ENCODE measurements around the gene APAF1.
"Not testable (repeated sequence)": the region's sequence is repeated elsewhere in the genome, so short reads cannot be mapped to it uniquely, and the experiment has no call there.

The APAF1 gene

GRCh38 chr12:98644712-98645571 lies at the start of gene APAF1, which contains the start of gene IKBIP:
Gene APAF1, plus strand, starts transcription at chr12:98645290. Its CDS starts 3,070 bp downstream, at chr12:98648360.
Gene IKBIP, minus strand, starts transcription at chr12:98644788. Its CDS starts 87 bp downstream, at chr12:98644701.
- TF ChIP-seq CTCF (IDR thresholded peaks at IDR 0.05; ENCODE audit: insufficient read depth, low read depth, low read length, missing control alignments): no peak
- DNase-seq (ENCODE audit: low read depth): peak; percentile 97
- peak within 1 kb of the TSS; percentile 97 for H3K4me3 ChIP-seq (ENCODE audit: low read depth, low read length)

DNA sequence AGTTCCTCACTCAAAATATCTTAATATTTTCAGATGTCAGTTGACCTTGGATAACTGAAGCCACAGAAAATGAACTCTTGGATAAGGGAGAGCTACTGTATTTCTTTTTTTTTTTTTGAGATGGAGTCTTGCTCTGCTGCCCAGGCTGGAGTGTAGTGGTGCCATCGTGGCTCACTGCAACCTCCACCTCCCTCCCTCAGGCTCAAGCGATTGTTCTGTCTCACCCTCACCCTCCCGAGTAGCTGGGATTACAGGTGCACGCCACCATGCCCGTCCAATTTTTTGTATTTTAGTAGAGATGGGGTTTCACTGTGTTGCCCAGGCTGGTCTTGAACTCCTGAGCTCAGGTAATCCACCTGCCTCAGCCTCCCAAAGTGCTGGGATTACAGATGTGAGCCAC lies 47.8 kb upstream of the APAF1 start:
- H3K4me3 ChIP-seq (ENCODE audit: low read depth, low read length); DNase-seq (ENCODE audit: low read depth): not testable (repeated sequence)

DNA sequence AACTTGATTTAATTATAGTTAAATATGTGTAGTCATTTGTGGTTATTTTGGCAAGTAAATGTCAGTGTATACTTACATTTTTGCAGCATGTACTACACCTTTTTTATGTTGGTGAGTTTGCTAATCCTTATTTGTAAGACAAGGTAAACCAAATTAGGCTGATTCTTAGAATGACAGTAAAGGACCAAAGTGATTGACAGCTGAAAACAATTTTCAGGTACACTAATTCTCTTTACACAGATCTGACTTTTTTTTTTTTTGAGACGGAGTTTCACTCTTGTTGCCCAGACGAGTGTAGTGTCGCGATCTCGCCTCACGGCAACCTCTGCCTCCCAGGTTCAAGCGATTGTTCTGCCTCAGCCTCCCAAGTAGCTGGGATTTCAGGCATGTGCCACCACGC lies 43.2 kb upstream of the APAF1 start:
- no peak overlapping the region for H3K4me3 ChIP-seq (ENCODE audit: low read depth, low read length)
- TF ChIP-seq CTCF (IDR thresholded peaks at IDR 0.05; ENCODE audit: insufficient read depth, low read depth, low read length, missing control alignments): no peak

DNA sequence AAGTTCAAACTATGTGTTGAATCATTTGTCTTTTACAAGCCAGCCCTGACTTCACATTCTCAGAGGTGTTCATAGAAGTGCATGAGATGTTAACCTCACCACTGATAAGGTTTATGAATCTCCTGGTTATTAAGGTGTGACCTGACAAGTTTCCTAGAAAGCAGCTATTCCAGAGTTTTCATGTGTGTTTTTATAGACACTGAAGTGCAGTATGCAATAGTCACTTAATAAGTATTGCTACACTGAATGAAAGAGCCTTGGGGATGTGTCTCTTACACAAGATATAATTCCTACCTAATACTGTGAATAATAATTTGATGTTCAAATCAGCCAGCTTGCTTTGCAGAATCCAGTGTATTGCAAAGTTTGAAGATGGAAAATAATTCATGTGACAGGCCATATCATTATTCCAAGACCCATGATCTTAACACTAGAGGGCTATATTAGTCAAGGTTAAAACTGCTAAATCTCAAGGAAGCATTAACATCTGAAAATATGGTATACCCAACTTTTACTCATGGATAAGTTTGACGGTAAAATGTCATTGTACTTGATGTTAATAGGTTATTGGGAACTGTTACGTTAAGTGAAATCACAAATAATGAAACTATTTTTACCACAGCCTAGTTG lies 38.6 kb upstream of the APAF1 start:
- DNase-seq (ENCODE audit: low read depth): no peak

More for the DNA sequence above, 43.2 kb upstream of the APAF1 start:
- no peak for DNase-seq (ENCODE audit: low read depth)

GRCh38 chr12:98610596-98610995 lies 34.5 kb upstream of the APAF1 start:
- H3K4me3 ChIP-seq (ENCODE audit: low read depth, low read length): no peak overlapping the region
- no peak for DNase-seq (ENCODE audit: low read depth)
- TF ChIP-seq CTCF (IDR thresholded peaks at IDR 0.05; ENCODE audit: insufficient read depth, low read depth, low read length, missing control alignments): no peak

More for the DNA sequence above, 38.6 kb upstream of the APAF1 start:
- no peak for TF ChIP-seq CTCF (IDR thresholded peaks at IDR 0.05; ENCODE audit: insufficient read depth, low read depth, low read length, missing control alignments)
- H3K4me3 ChIP-seq (ENCODE audit: low read depth, low read length): no peak overlapping the region

DNA sequence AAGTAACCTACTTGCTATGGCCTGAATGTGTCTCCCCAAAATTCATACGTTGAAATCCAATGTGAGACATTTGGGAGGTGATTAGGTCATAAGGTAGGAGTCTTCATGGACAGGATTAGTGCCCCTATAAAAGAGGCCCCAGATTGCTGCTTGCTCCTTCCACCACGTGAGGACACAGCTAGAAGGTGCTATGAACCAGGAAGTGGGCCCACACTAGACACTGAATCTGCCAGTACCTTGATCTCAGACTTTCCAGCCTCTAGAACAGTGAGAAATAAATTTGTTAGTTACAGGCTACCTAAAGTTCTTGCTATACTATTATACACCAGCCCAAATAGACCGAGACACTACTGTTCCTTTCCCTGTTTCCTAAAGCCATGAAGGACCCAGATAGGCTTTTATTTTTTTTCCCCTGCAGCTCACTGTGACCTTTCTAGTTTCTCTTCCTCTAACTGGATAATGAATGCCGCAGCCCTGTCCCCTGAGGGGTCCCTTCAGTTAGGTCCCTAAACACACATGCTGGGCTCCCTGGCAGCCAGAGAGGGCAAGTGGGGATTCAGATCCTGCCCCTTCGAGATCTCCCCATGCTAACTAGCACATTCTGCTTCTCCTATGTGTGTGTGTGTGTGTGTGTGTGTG lies 32.3 kb upstream of the APAF1 start:
- no peak for TF ChIP-seq CTCF (IDR thresholded peaks at IDR 0.05; ENCODE audit: insufficient read depth, low read depth, low read length, missing control alignments)
- no peak overlapping the region for H3K4me3 ChIP-seq (ENCODE audit: low read depth, low read length)
- DNase-seq (ENCODE audit: low read depth): peak; percentile 45

DNA sequence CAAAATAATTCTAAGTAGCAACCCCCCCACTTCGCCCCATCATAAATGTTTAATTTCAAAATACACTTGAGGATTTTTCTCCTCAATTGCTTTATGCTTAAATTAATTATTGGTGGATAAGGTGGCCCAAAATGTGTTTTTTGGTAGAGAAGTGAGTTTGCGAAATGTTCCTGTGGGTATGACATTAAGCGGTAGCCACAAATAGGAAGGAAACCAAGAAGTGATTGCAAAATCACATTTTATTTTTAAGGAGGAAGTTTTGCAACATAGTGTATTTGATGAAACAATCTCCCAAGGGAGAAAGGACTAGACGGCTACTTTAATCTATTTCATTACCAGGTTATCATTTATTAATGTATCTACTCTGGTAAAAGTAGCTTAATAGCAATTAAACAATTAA lies 26.1 kb upstream of the APAF1 start:
- no peak for DNase-seq (ENCODE audit: low read depth)
- no peak overlapping the region for H3K4me3 ChIP-seq (ENCODE audit: low read depth, low read length)
- no peak for TF ChIP-seq CTCF (IDR thresholded peaks at IDR 0.05; ENCODE audit: insufficient read depth, low read depth, low read length, missing control alignments)
